Measurements from ENCODE around the gene SUFU. TPM values are rescaled to one million over a fixed set of nuclear protein-coding genes. Genes with fewer than 3 reads are reported as not detected.

Gene SUFU
- total and polyA plus RNA-seq, 9 donors, result 4.6 to 19.1 (median 14.2) TPM

DNA sequence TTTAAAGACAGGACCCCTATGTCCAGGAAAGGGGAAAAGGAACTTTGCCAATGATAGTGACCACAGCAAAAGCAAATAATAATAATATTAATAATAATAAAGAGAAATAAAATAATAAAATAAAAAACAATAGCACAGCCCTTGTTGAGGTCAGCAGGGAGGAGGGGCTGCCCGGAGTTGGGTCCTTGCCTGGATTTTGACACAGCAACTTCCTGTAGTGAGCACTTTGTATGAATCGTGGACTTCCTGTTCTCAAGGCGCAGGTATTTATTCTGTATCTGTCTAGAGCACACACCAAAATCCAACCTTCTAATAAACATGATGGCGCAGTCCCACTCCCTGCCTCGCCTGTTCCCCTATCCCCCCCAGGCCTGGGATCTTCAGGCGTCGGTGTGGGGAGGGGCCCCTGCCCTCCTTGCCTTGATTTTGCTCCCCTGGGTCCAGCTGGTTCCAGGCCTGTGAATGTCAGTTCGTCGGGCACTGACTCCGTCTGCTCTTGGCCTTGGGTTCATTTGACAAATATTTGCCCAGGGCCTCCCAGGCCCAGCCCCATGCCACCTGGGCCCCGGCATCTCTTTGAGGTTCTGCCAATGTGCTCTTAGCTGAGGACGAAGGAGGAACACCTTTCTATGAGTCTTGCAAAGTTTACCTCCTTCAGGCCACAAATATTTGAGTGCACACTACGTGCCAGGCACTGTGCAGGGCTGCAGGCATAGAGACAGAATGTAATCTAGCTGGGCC is 154.4 kb downstream of the SUFU start:
- Histone ChIP-seq H3K27me3 (no peaks in the 10 kb centered on the region), H3K4me1 (ENCODE audit: insufficient read depth) (peaks cover 11% of the 10 kb centered on the region), H3K4me3 (no peak overlapping the region), H3K27ac (peak overlapping the region in 1 of 2 donors; percentile 68), H3K9me3 (no peaks in the 10 kb centered on the region), H3K36me3 (no peaks in the 10 kb centered on the region)
- TF ChIP-seq POLR2A (IDR thresholded peaks at IDR 0.05), result no peak
- no peak for TF ChIP-seq CTCF (IDR thresholded peaks at IDR 0.05)
- TF ChIP-seq EP300 (IDR thresholded peaks at IDR 0.05), result no peak
- peak; percentile 55 to 76 (median 69) for DNase-seq
- intact Hi-C loops (cut with DNase I), result loop anchor here in 1 of 4 donors (10.0 kb wide), 1 partner anchor 47 kb away; no protein-coding TSS in a partner anchor
- WGBS, 3 donors, result 33 to 43% (median 38%) methylated on average over 13 of the region's 13 CpGs

- peaks cover 11% of the 10 kb centered on the region for H3K4me1 ChIP-seq (ENCODE audit: insufficient read depth)
These were observed 155.0 kb downstream of the SUFU start for GRCh38 chr10:102658802-102659201.

GRCh38 chr10:102660888-102661657 is 157.3 kb downstream of the SUFU start:
- Histone ChIP-seq H3K36me3 (no peaks in the 10 kb centered on the region), H3K9me3 (no peaks in the 10 kb centered on the region), H3K4me3 (no peak overlapping the region), H3K4me1 (ENCODE audit: insufficient read depth) (peaks cover 6% of the 10 kb centered on the region), H3K27ac (peak overlapping the region in 1 of 2 donors; percentile 32), H3K27me3 (no peaks in the 10 kb centered on the region)
- peak; percentile 76 to 90 (median 81) for DNase-seq
- WGBS, 3 donors, result 4 to 8% (median 7%) methylated on average over 20 to 22 of the region's 22 CpGs
- TF ChIP-seq POLR2A (IDR thresholded peaks at IDR 0.05) (no peak), CTCF (IDR thresholded peaks at IDR 0.05) (no peak), EP300 (IDR thresholded peaks at IDR 0.05) (no peak)
- intact Hi-C loops (cut with DNase I), result no loop called here

More at GRCh38 chr10:102658802-102659201, 155.0 kb downstream of the SUFU start:
- Histone ChIP-seq H3K36me3 (no peaks in the 10 kb centered on the region), H3K4me3 (no peak overlapping the region), H3K27me3 (no peaks in the 10 kb centered on the region), H3K27ac (no peak overlapping the region), H3K9me3 (no peaks in the 10 kb centered on the region)
- TF ChIP-seq EP300 (IDR thresholded peaks at IDR 0.05) (no peak), POLR2A (IDR thresholded peaks at IDR 0.05) (no peak), CTCF (IDR thresholded peaks at IDR 0.05) (no peak)
- intact Hi-C loops (cut with DNase I), result loop anchor here in 1 of 4 donors (10.0 kb wide), 1 partner anchor 46 kb away; no protein-coding TSS in a partner anchor
- peak in 1 of 5 donors; percentile 12 for DNase-seq
- WGBS, 3 donors, result 73 to 80% (median 74%) methylated on average over 5 of the region's 5 CpGs

DNA sequence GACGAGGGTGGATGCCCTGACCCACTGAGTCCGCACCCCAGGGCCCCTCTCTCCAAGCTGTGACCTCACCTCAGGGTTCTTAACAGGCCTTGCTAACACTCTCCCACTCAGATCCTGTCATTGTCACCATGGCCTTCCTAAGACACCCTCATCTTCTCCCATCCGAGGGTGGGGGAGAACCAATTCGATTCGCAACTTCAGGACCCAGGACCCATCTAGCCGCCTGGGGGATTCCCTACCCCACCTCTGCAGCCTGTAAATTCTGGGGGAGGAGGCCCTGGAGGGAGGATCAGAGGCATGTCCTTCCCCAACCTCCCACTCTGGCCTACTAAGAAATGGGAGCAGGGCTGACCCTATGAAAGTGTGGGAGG is 157.9 kb downstream of the SUFU start:
- peak in 1 of 5 donors; percentile 33 for DNase-seq
- Histone ChIP-seq H3K27me3 (no peaks in the 10 kb centered on the region), H3K27ac (peak overlapping the region in 1 of 2 donors; percentile 32), H3K4me3 (no peak overlapping the region), H3K4me1 (ENCODE audit: insufficient read depth) (peaks cover 6% of the 10 kb centered on the region), H3K9me3 (no peaks in the 10 kb centered on the region), H3K36me3 (no peaks in the 10 kb centered on the region)
- intact Hi-C loops (cut with DNase I), result no loop called here
- 36 to 38% (median 37%) methylated on average over 6 of the region's 6 CpGs for WGBS, 3 donors
- TF ChIP-seq CTCF (IDR thresholded peaks at IDR 0.05) (no peak), EP300 (IDR thresholded peaks at IDR 0.05) (no peak), POLR2A (IDR thresholded peaks at IDR 0.05) (no peak)
